NCI-H446 treated with DMSO at 0.1 percent for 48 hours (cell line): ENCODE measurements around the gene LEKR1.
"Not testable (repeated sequence)": the region's sequence is repeated elsewhere in the genome, so short reads cannot be mapped to it uniquely, and the experiment has no call there.

Experiments
- DNase-seq: peaks from one replicate; lab custom pipeline; 2025; lab: John Stamatoyannopoulos, UW

Gene LEKR1

DNA sequence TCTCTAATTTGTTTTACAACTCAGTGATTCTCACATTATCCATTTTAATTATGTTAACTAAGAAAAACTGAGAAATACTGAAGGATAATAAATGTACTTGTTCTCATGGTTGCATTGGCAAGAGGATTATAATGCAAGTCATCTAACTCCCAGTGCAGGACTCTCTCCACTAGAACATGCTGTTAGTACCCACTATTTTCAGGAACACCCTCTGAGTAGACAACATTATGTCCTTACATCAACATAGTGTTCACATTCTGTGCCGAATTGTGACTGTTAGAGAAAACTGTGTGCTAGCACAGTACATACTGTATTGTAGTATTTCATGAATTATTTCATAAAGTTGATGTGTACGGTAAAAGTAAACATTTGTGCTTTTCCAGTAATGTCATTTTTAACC, 80.1 kb downstream of the LEKR1 start:
- no peak for DNase-seq

DNA sequence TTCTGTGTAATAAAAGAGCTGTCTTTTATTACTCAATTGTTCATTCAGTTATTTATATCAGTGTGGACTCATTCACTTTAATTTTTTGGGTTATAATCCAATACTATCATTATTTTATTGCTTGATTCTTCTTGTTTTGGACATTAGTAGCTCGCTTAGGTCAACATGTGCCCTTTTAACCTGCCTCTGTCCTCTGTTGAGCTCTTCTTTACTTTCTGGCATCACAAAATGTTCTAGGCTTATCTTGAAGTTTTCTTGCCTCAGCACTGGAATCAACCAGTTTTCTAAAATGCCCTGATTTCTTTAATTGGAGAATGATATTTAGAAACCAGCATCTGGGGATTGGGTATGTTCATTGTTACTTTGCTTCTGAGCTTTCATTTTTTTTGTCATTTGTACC, 82.2 kb downstream of the LEKR1 start:
- DNase-seq: no peak

DNA sequence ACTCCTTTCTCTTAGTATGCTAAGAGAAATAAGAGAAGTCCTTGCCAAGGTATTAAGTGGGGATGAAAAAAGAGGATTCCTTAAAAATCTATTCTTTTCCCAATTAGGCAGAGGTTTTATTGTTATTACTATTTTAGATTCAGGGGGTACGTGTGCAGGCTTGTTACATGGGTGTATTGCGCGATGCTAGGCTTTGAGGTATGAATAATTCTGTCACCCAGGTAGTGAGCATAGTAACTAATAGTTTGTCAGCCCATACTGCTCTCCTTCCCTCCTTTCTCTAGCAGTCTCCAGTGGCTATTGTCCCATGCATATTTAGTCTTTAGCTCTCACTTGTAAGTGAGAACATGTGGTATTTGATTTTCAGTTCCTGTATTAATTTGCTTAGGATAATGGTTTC, 83.9 kb downstream of the LEKR1 start:
- DNase-seq: no peak

DNA sequence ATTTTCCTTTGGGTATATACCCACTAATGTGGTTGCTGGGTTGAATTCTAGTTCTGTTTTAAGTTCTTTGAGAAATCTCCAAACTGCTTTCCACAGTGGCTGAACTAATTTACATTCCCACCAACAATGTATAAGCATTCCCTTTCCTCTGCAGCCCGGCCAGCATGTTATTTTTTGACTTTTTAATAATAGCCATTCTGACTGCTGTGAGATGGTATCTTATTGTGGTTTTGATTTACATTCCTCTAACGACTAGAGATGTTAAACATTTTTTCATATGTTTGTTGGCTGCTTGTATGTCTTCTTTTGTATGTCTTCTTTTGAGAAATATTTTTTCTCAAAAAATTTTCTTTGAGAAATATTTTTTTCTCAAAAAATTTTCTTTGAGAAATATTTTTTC, 84.7 kb downstream of the LEKR1 start:
- DNase-seq: not testable (repeated sequence)

DNA sequence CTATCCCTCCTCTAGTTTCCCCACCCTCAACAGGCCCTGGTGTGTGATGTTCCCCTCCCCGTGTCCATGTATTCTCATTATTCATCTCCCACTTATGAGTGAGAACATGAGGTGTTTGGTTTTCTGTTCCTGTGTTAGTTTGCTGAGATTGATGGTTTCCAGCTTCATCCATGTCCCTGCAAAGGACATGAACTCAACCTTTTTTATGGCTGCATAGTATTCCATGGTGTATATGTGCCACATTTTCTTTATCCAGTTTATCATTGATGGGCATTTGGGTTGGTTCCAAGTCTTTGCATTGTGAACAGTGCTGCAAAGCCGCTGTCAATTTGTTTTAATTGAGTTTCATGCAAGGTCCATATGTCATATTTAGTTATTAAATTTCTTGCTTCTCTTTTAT, 88.1 kb downstream of the LEKR1 start:
- DNase-seq: not testable (repeated sequence)

DNA sequence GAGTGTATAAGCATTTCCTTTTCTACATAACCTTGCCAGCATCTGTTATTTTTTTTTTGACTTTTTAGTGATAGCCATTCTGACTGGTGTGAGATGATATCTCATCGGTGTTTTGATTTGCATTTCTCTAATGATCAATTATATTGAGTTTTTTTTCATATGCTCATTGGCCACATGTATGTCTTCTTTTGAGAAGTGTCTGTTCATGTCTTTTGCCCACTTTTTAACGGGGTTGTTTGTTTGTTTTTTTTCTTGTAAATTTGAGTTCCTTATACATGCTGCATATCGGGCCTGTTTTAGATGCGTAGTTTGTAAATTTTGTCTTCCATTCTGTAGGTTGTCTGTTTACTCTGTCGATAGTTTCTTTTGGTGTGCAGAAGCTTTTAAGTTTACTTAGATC, 89.2 kb downstream of the LEKR1 start:
- DNase-seq: no peak

DNA sequence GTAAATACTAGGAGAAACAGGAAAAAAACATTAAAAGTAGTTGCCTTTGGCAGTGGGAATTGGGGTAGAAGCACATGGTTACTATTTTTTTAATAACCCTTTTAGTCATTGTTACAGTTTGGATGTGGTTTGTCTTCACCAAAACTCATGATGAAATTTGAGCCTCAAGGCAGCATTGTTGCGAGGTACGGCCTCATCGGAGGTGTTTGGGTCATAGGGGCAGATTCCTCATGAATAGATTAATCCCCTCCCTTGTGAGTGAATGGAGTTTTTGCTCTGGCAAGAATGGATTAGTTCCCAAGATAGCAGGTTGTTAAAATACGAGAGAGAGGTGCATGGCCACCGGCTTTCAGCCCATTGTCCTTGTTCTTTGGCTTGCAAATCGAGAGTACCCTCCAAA, 92.6 kb downstream of the LEKR1 start:
- no peak for DNase-seq

DNA sequence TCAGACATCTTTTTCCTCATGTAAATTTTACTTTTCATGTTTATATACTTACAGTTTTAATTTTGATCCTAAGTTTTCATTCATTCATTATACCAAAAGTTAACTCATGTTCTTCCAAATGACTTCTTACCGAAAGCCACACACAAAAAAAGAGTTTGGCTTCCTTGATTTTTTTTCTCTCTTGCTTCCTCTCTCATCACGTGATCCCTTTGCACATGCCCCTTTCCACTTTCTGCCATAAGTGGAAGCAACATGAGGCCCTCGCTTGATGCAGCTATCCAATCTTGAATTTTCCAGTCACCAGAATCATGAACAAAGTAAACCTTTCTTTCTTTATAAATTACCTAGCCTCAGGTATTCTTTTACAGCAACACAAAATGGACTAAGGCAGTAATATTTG, 93.7 kb downstream of the LEKR1 start:
- DNase-seq: no peak

DNA sequence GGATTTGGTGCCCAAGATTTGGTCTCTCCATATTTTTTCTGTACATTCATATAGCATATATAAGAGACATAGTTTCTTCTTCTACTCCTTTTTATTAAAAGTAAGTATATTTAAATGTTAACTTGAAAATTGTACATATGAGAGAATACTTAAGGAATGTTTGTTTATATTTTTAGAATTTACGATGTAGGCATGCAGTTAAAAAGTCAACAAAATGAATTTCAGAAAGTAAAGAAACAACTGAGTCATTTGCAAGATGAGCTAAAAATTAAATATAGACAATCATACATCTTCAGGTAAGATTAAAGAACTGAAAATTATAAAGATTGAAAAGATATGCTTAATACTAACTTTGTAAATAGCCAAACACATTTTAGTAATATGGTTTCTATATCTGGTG, 94.2 kb downstream of the LEKR1 start:
- no peak for DNase-seq

DNA sequence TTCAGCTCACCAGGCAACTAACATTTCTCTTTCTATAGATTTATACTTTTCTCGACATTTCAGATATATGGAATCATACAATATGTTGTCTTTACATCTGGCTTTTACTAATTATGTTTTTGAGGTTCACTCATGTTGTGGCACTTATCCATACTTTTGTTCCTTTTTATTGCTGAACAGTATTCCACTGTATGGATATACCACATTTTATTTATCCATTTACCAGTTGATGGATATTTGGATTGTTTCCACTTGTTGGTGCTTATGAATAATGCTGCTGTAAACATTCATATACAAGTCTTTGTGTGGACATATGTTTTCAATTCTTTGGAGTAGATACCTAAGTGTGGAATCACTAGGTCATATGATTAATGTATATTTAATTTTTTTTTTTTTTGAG, 97.2 kb downstream of the LEKR1 start:
- no peak for DNase-seq

DNA sequence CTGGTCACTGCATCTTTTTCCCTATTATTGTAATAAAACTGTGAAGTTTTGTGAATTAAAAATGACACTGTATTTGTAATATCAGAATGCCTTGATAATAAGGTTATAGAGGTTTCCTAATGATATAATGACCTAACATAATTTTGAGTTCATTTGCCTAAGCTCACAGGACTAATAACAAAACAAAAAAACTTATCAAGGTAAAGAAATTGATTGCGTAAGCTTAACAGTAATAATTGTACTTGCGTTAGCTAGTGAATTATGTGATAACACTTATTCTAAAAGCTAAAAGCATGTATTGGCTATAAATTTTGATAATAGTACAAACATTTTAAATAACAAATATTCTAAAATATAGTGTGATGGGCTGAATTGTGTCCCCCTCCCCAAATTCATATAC, 112.6 kb downstream of the LEKR1 start:
- DNase-seq: no peak

DNA sequence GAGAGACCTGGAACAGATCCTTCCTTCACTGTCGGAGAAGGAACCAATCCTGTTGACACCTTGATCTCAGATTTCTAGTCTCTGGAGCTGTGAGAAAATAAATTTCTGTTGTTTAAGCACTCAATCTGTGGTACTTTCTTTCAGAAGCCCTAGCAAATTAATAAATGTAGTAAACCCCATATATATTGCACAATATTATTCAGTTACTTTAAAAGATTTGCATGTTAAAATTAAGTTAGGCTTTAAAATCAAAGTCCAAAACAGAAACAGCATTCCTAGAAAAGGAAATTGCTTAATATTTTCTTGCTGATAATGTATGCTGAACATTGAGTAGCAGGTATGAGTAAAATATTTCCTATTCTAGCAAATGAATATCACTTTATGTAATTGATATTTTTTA, 113.2 kb downstream of the LEKR1 start:
- no peak for DNase-seq

DNA sequence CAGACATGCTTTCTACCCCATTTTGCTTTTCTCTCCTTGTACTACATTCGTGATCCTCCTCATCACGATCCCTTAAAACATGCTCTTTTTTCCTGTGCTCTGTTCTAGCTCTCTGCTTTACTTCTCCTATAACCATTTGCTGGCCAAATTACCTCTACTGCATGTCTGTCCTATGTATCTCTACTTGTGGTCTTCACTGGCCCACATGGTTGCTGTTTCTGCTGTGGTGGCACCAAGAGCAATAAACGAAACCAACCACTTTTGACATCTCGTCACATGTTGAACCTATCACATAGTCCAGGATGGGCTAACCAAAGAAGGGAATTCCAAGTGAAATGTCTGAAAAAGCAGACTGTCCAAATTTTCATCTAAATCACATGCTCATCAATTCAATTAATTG, 115.2 kb downstream of the LEKR1 start:
- no peak for DNase-seq

DNA sequence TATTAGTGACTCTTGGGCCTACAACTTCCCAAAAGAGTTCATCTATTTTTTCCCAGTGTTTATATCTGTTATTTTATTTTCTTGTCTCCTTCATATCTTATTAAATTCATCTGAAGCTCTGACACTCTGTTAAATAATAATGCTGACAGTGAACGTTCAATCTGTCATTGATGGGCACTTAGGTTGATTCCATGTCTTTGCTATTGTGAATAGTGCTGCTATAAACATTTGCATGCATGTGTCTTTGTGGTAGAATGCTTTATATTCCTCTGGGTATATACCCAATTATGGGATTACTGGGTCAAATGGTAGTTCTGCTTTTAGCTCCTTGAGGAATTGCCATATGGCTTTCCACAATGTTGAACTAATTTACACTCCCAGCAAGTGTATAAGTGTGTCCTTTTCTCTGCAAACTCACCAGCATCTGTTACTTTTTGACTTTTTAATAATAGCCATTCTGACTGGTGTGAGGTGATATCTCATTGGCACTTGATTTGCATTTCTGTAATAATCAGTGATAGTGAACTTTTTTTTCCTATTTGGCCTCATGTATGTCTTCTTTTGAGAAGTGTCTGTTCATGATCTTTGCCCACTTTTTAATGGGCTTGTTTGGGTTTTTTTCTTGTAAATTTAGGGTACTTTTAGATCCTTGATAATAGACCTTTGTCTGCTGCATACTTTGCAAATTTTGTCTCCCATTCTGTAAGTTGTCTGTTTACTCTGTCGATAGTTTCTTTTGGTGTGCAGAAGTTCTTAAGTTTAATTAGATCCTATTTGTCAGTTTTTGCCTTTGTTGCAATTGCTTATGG, 122.5 kb downstream of the LEKR1 start:
- no peak for DNase-seq

DNA sequence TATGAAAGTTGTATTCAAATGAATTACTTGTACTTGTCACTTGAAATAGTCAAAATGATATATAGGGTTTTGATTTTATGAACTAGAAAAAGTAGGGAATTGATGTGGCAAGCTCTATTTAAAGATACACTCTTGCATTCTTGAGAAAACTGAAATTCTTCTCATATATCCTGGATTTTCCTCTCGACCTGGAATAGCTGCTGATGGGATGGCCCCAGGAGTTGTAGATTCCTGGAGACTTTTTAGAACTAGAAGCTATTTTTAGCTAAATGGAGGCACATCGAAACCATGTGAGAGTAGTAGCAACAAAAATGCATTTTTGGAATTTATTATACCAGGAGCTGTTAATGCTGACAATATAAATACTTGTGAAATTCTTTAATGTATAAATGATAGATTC, 125.9 kb downstream of the LEKR1 start:
- DNase-seq: no peak

DNA sequence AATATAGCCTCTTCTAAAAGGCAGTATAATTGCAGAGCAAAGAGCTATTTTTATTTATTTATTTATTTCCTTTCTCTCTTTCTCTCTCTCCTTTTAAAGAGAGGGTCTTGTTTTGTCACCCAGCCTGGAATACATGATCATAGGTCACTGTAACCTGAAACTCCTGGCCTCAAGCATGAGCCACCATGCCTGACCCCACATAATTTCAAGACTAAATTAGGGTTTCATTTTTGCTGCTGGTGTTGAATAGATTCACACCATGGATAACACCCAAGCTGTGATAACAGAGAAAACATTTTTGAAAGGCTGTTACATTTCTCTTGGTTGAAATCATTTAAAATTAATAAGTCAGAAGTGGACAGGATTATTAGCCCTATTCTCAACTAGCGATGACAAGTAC, 131.6 kb downstream of the LEKR1 start:
- DNase-seq: no peak

DNA sequence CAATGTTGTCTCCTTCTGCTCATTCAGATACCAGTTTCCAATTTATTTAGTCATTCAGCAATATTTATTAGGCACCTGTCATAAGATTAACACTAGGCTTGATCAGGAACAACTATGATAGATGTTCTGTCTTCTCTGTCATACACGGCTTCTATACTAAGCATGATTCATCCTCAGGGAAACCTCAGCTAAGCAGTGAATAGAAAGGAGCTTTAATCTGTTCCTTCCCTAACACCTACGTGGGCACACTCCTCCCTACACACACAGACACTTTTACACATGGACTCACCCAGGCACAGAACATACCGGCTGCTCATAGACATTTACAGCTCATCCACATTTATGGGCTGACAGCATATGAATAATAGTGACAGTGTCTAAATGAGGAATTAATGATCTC, 136.9 kb downstream of the LEKR1 start:
- no peak for DNase-seq

DNA sequence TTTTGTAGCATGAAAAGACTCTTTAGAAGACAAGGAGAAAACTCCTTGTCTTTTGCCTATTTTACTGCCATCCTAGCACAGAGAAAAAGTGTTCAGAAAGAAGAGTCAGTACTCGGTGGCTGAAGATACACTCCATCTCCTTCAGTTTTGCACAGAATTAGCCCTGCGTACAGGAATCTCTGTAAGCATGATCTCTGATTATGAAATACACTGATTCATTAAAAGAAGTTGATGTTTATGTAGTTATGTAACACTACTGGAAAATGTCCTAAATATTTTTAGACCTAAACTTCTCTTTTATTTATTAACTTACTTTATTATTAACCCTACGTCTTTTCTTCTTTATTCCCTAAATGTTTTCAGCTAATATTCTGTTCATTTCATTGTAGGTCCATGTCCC, 138.4 kb downstream of the LEKR1 start:
- no peak for DNase-seq

DNA sequence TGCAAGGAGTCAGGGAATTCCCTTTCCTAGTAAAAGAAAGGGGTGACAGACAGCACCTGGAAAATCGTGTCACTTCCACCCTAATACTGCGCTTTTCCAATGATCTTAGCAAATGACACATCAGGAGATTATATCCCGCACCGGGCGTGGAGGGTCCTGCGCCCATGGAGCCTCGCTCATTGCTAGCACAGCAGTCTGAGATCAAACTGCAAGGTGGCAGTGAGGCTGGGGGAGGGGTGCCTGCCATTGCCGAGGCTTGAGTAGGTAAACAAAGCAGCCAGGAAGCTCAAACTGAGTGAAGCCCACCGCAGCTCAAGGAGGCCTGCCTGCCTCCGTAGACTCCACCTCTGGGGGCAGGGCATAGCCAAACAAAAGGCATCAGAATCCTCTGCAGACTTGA, 140.2 kb downstream of the LEKR1 start:
- not testable (repeated sequence) for DNase-seq

DNA sequence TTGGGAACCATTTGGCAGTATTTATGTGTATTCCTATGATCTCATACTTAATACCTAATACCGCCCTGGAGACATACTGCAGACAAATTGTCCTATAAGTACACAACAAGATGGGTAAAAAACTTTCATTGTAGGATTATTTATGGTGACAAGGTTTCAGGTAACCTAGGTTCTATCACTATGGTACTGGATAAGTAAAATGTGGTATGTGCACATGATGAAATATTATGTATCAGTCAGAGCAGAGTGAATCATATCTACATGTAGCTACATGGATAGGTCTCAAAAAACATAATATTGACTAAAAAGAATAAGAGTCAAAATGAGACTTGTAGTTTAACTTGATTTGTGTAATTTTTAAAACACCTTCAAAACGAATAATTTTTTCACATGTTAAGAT, 147.8 kb downstream of the LEKR1 start:
- DNase-seq: no peak

DNA sequence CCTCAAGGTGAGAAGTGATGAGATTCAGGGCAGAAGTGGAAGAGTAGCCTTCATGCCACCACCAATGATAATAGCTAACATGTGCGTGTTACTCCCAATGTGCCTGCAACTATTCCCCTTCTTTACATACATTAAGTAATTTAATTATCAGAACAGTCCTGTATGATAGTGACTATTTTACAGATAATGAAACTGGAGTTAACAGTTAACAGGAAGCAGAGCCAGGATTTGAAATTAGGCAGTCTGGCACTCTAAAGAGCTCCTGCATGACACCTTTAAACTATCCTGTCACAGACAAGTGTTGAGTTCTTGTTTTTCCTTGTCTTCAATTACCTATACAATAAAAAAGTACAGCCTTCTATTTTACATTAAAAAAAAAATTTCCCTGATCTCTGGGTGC, 148.8 kb downstream of the LEKR1 start:
- no peak for DNase-seq

DNA sequence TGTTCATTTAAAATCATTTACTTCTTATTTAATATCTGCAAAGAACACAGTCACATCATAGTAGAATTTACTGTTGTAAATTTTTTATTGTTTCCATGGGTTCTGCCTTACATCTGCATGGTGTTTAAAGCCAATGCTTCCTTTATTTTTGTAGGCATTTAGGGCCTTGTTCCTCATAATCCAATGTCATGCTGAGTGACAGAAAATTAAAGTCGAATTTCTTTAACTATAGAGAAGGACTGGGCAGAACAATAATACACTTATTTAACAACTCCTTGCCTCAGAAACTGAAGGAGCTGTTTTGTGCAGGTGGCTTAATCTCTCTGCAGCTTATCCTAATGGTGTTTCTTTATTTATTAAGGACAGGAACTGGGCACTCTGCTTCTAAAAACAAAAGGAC, 149.6 kb downstream of the LEKR1 start:
- DNase-seq: no peak

DNA sequence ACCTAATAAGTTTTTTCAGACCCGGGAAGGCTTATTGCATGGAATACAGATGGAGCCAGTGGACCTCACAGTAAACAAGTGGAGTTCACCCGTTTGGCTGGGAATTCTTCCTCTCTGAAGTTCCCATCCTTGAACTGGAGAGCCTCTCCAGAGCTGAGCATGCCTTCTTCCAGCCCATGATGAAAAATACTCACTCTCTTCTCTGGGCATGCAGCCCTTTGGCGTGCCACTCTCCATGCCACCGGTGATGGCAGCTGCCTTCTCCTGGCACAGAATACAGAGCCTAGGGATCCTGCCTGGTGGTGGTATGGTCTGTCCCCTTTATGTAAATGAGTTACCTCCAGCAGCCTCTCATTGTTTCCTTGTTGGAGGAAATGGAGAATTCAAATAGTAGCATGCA, 150.8 kb downstream of the LEKR1 start:
- DNase-seq: no peak

DNA sequence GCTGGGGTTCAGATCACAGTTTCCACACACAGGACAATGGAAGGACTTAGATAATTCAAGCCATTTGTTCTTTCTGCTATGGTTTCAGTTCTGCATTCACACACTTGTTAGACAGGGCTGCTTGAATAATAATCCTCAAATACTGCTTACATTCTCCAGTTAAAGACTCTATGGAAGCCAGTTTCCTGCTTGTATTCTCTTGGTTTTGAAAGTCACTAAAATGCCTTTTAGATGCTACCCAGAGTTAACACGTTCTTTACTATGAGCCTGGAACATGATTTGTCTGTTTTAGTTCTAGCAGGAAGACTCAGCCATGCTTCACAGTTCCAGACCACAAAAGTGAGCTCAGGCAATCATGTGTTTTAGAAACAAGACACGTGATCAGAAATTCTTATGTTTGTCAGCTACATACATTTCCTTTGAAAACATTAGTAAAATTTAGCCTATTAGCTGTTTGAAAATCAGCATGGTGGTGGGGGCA, 152.4 kb downstream of the LEKR1 start:
- no peak for DNase-seq
